WTC11 (cell line): ENCODE data around the gene STK11.

Experiments
- EMX1 ChIP-seq: fragments of 250-450 bp; sonication (Bioruptor Pico); IDR thresholded peaks from 2 replicates; pipeline ENCODE4 v1.8.0; 2021; ENCODE audit warnings: mild to moderate bottlenecking
- TF ChIP-seq, protein P1 (sequence below): sonication (generic); formaldehyde crosslinking; IDR thresholded peaks from 2 replicates; pipeline ENCODE4 v1.8.0; 2022; ENCODE audit warnings: mild to moderate bottlenecking, missing genetic modification reagents

DNA sequence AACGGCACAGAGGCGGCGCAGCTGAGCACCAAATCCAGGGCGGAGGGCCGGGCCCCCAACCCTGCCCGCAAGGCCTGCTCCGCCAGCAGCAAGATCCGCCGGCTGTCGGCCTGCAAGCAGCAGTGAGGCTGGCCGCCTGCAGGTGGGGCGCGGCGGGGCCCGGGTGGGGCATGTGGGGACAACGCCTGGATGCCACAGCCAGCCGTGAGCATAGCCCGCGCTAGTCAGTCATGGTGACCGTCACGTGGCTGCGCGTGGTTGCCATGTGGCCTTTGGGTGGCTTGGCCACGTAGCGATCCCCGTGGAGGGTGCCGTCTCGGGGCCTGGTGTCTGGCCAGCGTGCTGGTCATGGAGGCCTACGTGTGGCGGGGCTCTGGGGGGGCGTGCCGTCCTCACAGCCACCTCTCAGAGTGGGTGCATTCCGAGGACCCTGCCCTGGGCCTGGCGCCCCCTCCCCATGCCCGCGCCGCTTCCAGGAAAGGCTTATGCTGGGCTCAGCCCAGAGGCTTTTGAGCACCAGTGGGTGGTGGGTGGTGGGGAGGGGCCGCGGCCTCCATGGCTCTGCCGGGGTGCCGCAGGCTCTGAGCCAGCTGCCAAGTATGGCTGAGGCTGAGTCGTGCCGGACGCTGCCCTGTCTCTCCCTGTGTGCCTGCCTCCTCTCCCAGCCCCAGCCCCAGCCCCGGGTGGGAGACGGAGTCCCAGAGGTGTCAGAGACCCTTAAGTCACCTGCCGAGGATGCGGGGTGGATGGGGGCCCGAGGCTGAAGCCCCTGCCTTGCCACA lies 21.1 kb downstream of the STK11 start:
- TF ChIP-seq, protein P1, sequence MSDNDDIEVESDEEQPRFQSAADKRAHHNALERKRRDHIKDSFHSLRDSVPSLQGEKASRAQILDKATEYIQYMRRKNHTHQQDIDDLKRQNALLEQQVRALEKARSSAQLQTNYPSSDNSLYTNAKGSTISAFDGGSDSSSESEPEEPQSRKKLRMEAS (CRISPR knock-in tag), result no peak
- no peak for TF ChIP-seq EMX1 (CRISPR knock-in tag)
